ENCODE data around the gene CLMN.

CLMN gene

GRCh38 chr14:95301527-95302187 is 18.1 kb downstream of the CLMN start:
- no peak for DNase-seq (ENCODE audit: low read depth)

GRCh38 chr14:95300697-95301526 is 18.8 kb downstream of the CLMN start:
- DNase-seq (ENCODE audit: low read depth), result no peak

- DNase-seq (ENCODE audit: low read depth), result no peak
Observed at GRCh38 chr14:95300002-95300696, 19.6 kb downstream of the CLMN start.

- DNase-seq (ENCODE audit: low read depth), result no peak
Observed at GRCh38 chr14:95299271-95299670, 20.4 kb downstream of the CLMN start.

GRCh38 chr14:95297832-95298231 is 21.9 kb downstream of the CLMN start:
- DNase-seq (ENCODE audit: low read depth), result no peak

GRCh38 chr14:95296966-95297365 is 22.7 kb downstream of the CLMN start:
- DNase-seq (ENCODE audit: low read depth), result no peak

- no peak for DNase-seq (ENCODE audit: low read depth)
Observed at GRCh38 chr14:95295600-95296376, 23.9 kb downstream of the CLMN start.

GRCh38 chr14:95294834-95295599 is 24.7 kb downstream of the CLMN start:
- no peak for DNase-seq (ENCODE audit: low read depth)

GRCh38 chr14:95294320-95294719 is 25.4 kb downstream of the CLMN start:
- no peak for DNase-seq (ENCODE audit: low read depth)

- no peak for DNase-seq (ENCODE audit: low read depth)
Observed at GRCh38 chr14:95293449-95293848, 26.3 kb downstream of the CLMN start.

GRCh38 chr14:95292660-95293425 is 26.9 kb downstream of the CLMN start:
- DNase-seq (ENCODE audit: low read depth), result no peak

- DNase-seq (ENCODE audit: low read depth), result no peak
Observed at GRCh38 chr14:95291859-95292542, 27.7 kb downstream of the CLMN start.

GRCh38 chr14:95290871-95291431 is 28.8 kb downstream of the CLMN start:
- DNase-seq (ENCODE audit: low read depth), result no peak

GRCh38 chr14:95290021-95290420 is 29.7 kb downstream of the CLMN start:
- no peak for DNase-seq (ENCODE audit: low read depth)

- no peak for DNase-seq (ENCODE audit: low read depth)
Observed at GRCh38 chr14:95289323-95290010, 30.2 kb downstream of the CLMN start.

GRCh38 chr14:95288672-95289322 is 30.9 kb downstream of the CLMN start:
- DNase-seq (ENCODE audit: low read depth), result no peak

GRCh38 chr14:95287176-95287754 is 32.4 kb downstream of the CLMN start:
- no peak for DNase-seq (ENCODE audit: low read depth)

- DNase-seq (ENCODE audit: low read depth), result no peak
Observed at GRCh38 chr14:95286645-95287044, 33.1 kb downstream of the CLMN start.

Data from stimulated activated CD8-positive, alpha-beta memory T cell treated with anti-CD3 and anti-CD28 coated beads, Interleukin-15, amount 100 ng/mL, for 1 hour (primary cell).